GM21447 (cell line): ENCODE results near the gene DBP.

Experiments
- ATAC-seq: cut with Tn5 transposase; IDR thresholded peaks from one replicate; pipeline ENCODE4 v1.9.1; 2021; ENCODE audit not compliant: unreplicated experiment

DBP gene

DNA sequence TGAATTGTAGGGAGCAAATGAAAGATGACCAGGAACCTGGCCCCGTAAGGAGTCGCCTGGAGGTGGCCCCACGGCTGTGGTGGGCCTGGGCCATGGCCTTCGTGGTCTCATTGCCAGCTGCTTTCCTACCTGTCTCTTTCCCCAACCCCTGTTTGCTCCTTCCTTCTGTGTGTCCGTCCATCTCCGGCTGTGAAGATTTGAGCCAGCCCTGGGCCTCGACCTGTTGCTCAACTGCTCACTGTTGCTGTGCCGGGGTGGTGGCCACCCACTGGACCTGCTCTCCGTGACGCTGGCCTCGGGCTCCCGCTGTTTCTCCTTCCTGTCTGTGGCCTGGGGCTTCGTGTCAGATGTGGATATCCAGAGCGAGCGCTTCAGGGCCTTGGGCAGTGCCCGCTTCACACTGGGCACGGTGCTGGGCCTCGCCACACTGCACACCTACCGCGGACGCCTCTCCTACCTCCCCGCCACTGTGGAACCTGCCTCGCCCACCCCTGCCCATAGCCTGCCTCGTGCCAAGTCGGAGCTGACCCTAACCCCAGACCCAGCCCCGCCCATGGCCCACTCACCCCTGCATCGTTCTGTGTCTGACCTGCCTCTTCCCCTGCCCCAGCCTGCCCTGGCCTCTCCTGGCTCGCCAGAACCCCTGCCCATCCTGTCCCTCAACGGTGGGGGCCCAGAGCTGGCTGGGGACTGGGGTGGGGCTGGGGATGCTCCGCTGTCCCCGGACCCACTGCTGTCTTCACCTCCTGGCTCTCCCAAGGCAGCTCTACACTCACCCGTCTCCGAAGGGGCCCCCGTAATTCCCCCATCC is 8.5 kb downstream of the DBP start:
- no peak for ATAC-seq

DNA sequence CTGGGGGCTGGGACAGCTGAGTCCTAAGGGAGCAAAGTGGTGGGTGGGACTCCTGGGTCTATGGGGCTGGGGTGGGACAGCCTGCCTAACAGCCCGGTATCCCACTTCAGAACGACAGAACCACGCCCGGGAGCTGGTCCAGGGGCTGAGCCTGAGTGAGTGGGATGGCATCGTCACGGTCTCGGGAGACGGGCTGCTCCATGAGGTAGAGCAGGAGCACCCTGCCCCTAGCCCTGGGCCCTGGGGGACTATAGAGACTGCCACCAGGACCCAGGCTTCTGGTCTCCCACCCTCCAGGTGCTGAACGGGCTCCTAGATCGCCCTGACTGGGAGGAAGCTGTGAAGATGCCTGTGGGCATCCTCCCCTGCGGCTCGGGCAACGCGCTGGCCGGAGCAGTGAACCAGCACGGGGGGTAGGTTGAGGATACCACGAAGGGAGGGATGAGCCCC is 9.3 kb downstream of the DBP start:
- no peak for ATAC-seq

DNA sequence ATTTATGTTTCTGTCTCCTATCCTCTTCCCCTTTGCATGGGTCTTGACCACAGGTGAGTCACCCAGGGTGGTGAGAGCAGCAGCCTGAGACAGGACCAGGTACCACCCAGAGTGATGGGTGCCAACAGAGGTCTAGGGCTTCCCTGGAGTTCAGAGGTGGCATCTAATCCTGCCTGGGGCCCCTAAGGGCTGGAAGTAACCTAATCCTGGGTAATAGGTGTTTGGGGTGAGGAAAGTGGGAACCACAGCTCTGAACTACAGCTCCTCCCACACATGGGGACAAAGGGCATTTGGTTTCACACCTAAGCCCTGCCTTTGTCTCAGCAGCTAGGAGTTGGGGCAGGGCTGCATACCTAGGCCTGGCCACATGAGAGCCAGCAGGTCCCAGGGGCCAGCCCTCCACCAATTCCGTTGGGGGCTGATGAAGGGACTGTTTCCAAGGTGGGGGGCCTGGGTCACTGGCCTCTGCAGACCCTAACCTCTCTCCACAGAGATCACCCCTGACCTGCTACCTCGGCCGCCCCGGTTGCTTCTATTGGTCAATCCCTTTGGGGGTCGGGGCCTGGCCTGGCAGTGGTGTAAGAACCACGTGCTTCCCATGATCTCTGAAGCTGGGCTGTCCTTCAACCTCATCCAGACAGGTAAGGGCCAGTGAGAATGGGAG is 9.8 kb downstream of the DBP start:
- no peak for ATAC-seq

DNA sequence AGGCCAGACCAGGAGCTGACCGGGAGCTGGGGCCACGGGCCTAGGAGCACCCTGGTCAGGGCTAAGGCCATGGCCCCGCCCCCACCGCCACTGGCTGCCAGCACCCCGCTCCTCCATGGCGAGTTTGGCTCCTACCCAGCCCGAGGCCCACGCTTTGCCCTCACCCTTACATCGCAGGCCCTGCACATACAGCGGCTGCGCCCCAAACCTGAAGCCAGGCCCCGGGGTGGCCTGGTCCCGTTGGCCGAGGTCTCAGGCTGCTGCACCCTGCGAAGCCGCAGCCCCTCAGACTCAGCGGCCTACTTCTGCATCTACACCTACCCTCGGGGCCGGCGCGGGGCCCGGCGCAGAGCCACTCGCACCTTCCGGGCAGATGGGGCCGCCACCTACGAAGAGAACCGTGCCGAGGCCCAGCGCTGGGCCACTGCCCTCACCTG is 11.3 kb downstream of the DBP start:
- no peak for ATAC-seq

DNA sequence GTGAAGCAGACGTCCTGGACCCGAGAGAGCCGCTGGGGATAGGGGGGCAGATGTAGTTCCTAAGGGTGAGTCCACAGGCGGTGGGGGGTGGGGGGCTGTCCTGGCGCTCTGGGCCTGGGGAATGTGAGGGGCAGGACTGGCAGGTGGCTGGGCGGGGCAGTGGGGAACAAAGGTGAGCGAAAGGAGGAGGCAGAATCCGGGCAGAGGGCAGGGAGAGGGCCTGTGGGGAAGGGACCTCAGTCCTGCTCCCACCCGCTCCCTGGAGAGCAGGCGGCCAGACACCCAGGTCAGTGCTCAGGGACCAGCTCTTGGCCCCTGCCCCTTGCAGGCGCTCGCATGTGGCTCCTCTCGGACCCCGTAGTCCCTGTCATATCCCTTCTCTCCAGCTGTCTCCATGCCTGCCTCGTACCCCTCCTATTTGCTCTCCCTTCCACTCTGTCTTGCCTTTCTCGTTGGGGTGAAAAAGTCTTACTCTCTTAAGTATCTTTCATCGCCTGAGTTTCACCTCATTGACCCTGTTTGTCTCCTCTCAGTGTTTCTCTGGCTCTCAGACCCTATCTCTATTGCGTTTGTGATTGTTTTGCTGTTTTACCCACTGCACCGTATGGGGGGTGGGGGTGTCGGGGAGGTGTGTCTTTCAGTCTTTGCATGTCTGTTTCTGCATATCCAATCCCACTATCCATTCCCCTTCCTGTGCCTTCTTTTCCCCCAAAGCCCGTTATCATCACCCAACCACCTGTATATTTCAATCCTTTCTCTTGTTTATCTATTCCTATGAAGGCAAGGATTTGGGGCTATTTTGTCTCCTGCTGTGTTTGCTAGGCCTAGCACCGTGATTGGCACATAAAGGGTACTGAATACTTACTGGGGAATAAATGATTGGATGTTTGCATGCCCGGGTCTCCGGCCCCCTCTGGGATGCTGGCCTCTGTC is 12.1 kb downstream of the DBP start:
- no peak for ATAC-seq

DNA sequence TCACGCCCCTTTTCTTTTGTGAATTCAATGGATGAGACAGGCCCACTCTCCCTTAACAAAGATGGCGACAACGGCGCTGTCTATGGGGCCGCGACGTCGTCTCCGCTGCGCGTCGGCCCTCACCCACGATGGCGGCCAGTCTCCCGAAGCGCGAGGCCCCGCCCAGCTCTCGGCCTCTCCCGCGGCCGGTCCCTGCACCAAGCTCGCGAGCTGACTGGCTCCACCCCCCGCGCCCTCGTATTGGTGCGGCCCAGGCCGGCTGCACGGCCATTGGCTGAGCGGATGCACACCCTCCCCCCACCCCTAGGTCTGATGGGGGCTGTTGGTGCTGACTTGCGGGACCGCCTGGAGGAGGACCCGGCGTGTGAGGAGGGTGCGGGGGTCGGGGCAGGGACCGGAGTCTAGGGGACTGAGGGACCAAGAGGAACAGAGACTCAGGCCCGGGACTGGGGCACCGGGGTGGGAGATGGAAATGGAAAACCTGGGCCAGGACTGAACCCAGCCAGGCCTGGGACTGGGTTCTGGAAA is 13.0 kb downstream of the DBP start:
- peak; percentile 52 for ATAC-seq

DNA sequence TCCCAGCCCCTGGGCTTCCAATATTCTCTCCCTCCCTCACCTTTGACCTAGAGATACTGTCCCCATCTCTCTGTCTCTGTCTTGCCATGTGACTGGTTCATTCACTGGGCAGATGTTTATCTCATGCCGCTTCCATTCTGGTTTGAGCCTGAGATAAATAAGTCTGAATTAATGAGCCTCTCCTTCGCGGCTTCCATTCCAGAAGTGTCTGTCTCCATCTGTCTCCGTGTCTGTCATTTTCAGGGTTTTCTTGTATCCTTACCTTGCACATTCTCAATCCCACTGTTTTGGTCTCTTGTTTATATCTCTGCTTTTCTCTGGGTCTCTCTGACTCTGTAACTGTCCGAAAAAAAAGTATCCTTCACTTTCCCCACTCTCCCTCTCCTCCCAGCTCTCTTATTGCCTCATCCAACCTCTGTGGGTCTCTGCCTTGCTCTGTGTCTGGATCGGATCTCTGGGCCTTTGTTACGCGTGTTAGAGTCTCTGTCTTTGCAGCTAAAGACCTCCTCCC is 13.6 kb downstream of the DBP start:
- no peak for ATAC-seq

DNA sequence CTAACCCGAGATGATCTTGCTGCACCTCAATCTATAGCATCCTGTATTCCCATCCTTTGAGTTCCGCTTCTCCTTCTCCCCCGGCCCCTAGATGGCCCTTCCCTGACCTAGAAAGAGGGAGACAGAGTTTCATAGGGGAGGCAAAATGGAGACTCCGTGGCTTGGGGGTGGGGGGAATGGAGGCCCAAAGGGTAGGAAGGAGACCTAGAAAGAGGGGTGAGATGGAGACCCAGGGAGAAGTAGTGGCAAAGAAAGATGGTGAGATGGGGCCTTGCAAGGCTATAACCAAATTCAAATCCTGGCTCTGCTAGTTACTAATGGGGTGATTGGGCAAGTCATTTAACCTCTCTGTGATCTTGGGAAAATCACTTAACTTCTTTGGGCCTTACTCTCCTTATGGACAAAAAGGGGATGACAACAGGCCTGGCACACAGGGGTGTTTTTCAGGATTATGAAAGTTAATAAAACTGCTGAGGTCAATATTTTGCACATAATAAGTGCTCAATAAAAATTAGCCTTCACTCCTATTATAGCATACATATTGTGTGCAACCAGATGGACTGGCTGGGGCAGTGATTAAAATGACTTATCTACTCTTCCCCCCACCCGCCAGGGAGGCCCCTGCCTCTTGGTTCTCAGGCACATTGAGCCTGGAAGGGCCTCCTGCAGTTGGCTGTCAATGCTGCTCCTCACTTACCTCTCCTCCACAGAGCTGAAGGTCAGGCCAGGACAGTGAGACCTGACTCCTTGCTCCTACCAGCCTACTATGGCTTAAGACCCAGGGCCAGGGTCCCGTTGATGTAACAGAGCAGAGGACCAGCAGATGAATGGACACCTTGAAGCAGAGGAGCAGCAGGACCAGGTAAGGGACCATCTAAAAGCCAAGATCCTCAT is 17.2 kb downstream of the DBP start:
- ATAC-seq, result no peak

DNA sequence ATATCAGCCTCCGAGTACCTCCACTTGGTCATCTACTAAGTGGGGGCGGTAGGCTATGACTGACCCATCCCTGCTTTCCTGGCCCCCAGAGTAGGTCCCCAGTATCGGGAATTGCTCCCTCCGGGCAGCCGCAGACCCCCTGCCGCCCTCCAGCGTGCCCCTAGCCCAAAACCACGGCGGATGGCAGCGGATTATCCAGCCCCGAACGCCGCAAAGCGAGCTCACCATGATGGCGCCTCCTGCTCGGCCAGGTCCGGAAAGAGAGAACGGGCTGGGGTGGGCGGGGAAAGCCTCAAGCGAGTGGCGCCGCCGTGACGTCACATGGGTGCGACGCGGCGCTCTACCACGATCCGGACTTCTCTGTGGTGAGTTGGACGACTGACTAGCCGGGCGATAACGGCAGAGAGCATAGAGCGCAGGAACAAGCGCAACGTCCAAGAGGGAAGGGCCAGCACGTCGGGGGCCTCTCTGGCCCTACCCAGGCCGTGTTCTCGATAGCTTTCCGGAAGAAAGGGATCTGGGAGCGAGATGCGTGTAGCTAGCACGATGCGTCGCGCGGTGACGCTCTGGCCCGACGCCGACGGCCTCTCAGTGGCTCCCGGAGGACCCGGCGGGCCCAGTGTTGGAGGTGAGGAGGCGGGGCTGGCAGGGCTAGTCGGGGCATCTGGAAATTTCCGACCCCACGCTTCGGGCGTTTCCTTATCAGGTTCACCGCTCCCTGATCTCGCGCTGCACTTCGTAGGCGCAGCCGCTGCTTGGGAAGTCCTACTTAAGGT is 18.1 kb downstream of the DBP start, which contains the start of the genes RPL18 and SPHK2:
Gene RPL18, minus strand, starts transcription at position 263 of the 776 bp plus-strand sequence. Its CDS starts 35 bp downstream, at position 228.
Gene SPHK2, plus strand, starts transcription at position 591 of the 776 bp plus-strand sequence. CDS start 1,009 bp downstream, outside the sequence.
- ATAC-seq, result peak; percentile 75

DNA sequence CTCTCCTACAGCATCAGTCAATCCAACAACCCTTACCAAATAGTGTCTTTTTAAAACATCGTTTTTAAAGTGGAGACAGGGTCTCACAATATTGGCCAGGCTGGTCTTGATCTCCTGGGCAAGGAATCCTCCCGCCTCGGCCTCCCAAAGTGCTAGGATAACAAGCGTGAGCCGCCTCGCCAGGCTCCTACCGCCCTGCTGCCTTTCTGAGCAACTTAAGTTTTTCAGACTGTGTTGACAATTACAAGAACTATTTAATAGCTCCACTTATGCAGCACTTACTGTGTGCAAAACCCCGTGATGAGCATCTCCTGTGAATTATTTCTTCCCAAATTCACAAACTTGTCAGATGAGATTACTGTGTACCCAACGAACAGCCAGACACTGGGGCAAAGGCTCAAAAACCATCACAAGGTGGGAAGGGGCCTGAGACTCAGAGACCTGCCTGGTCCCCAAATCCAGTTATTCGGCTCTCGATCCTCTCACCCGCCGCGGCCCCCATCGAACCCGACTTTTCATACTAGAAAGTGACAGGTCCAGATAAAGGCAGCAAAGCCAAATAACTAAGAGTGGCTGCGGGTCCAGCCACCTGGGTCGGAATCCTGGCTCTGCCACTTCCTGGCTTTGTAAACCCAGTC is 18.8 kb downstream of the DBP start:
- ATAC-seq, result no peak

DNA sequence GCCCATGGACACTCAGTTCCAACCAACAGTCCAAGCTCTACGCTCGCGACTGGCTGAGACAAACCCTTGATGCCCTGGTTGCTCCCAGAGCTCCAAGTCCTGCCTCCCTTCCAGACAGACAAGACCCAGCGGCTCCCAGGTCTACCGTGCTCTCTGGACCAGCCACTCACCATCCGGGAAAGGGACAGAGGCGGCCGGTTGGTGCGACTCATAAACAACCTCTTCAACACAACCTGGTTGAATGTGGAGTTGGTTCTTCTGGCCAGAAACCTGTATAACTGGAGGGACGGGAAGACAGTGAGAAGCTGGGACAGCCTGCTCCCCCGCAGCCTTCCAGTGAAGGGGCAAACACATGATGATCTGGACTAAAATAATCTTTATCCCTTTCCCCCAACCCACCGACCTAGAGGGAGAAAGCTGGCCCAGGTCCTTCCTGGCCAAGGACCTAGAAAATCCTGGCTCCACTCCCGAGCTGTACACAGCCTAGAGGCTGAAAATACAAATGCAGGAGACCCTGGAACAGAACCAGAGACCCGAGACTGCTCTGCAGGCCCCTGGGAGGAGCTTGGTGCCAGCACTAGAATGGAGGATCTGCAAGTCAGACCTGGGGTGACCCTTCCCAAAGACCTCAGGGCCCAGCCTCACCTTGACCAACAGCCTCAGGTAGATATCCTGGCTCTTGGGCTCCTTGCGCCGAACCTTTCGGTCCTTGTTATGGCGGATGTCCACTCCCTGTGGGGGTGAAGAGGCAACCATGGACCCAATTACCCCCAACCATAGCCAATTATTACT is 19.8 kb downstream of the DBP start:
- ATAC-seq, result no peak

DNA sequence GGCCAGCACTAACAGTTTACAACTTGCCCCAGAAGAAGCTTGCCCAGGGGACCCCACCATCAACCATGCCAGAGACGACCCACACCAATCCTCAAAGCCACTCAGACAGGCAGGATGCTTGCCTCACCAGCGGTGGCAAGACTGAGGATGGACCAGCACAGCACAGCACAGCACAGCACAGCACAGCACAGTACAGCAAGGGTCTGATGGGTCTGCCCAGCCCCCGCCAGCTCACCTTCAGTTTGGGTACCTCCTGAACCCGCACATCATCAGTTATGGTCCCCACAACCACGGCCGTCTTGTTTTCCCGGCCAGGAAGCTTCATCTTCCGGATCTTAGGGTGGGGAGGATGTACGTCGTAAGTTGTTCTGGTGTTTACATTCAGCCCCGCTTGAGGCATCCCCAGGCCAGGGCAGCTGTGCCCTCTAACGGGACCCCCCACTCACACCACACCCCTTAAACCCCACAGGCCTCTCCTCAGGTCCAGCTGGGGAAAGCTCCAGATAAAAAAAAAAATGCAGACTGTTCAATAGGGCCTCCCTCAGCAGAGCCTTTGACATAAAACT is 20.6 kb downstream of the DBP start:
- ATAC-seq, result no peak

DNA sequence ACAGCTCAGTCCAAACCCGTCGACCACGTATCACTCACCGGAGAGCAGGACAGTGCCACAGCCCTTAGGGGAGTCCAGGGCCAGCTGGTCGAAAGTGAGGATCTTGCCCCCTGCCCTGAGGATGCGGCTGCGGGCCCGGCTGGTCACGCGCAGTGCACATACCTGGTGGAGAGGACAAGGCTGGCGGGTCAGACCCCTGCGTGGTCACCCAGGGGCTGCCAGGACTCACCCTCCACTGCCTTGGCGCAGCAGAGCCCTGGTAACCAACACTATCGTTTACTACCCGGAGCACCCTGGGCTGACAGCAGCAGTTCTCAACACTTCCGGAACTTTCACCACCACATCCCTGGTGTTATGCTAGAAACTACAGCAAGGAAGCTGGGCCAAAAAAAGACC is 21.1 kb downstream of the DBP start:
- no peak for ATAC-seq

DNA sequence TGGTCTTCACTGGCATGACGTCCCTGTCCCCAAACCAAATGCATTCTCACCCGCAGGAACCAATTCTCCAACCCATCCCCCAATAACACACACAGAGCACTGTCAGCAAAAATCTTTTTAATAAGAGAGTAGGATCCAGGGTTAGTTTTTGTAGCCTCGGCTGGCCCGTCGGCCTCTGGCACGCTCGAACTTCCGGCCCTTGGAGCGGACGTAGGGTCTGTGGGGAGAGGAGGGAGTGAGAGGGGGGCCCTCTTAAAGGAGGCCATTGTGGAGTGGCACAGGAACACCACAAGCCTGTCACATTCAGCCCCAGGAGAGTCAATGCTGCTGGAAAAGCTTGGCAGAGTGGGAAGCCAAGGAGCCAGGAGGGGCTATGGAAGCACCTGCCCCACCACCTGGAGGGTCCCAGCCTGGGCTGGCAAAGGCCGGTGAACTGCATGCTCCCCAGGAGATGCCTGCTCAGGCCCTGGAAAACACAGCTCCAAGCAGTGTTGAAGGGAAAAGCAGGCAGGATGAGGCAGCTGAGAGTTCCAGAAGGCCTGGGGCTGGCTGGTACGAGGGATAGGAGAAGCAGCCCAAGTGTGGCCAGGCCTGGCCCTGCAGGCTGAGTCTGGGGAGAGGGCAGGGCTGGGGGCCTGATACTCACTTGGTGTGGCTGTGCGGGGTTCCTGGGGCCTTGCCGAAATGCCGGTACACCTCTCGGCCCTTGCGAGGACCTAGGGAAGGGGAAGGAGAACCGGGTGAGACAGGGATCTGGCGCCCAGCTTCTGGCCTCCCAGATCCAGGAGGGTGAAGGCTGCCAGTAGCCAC is 21.7 kb downstream of the DBP start:
- no peak for ATAC-seq

DNA sequence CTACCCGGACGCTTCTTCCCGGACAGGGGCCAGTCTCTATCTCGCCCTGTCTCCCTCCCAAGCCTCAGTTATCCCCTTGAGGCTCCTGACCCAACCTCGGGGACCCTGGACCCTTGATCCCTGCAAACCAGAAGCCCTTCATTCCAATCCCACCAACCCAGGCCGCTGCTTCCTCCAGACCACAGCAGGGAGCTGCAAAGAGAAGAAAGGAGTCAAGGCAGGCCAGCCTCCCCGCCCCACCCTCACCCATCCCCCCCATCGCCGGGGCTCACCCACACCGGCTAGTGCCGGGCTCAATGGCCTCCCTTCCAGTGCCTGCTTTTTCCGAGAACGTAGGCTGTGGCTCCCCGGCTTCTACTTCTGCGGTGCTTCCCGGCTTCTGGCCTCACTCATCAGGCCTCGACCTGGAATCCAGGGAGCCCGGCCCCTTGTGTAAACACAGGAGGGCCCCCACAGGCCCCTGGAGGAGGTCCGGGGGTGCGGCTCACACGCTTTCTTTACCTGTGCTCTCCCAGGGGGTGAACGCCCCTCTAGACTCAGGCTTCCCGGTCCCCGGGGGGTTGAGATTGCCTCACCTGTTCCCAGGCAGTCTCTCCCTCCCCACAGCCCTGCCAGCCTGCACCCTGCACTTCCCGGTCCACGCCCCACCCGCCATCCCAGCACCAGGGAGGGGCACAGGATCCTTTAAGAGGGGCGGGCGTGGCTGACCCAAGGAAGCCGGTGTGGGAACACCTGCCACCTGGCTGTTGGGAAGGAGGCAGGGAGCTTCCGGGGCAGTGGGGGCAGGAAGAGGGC is 22.5 kb downstream of the DBP start, which contains the start of gene FAM83E:
Gene FAM83E, minus strand, starts transcription at position 641 of the 795 bp plus-strand sequence. CDS start 1,704 bp downstream, outside the sequence.
- no peak for ATAC-seq
